Breast epithelium (tissue), 4 donors: Measurements from ENCODE around the gene PIP4K2C. TPM values are rescaled to one million over a fixed set of nuclear protein-coding genes. Genes with fewer than 3 reads are reported as not detected.

Experiments used
- DNase-seq, 2 donors: peaks; one replicate each; pipeline ENCODE4 v3.0.0-alpha.2; 2019; ENCODE audit warnings: low spot score in 2 of 2
- H3K27ac ChIP-seq, 2 donors: fragments of 200-600 bp; sonication (generic) in 1 of 2; one replicate each; pipeline ENCODE4 v1.5.1; 2016 to 2019; ENCODE audit warnings: mild to moderate bottlenecking in 1 of 2
- H3K27me3 ChIP-seq, 2 donors: fragments of 200-600 bp; sonication (generic) in 1 of 2; one replicate each; pipeline versions ENCODE4 v1.5.1 to v1.6.0; 2017 to 2019; ENCODE audit warnings: control low read depth in 1 of 2, mild to moderate bottlenecking in 1 of 2
- H3K36me3 ChIP-seq: fragments of 200-600 bp; one replicate; pipeline ENCODE4 v1.5.1; 2019
- H3K4me1 ChIP-seq, 2 donors: fragments of 200-600 bp; sonication (generic); one replicate each; pipeline ENCODE4 v1.5.1; 2016 to 2019; ENCODE audit warnings: control low read depth in 1 of 2
- H3K4me3 ChIP-seq, 3 donors: fragments of 200-600 bp; sonication (generic); 1 replicate in 2 of 3; 2 replicates in 1 of 3; pipeline ENCODE4 v1.5.1; 2016 to 2019; ENCODE audit warnings: mild to moderate bottlenecking in 3 of 3, moderate library complexity in 2 of 3
- H3K9me3 ChIP-seq, 2 donors: fragments of 200-600 bp; sonication (generic) in 1 of 2; one replicate each; pipeline ENCODE4 v1.5.1; 2016 to 2019; ENCODE audit warnings: control low read depth in 1 of 2
- CTCF ChIP-seq, 3 donors: fragments of 450-650 bp; IDR thresholded peaks; one replicate each; pipeline ENCODE4 v1.5.1; 2016 to 2017; ENCODE audit warnings: antibody characterized with exemption in 3 of 3, mild to moderate bottlenecking in 3 of 3, moderate library complexity in 3 of 3
- POLR2A ChIP-seq: fragments of 450-650 bp; IDR thresholded peaks from one replicate; pipeline ENCODE4 v1.6.1; 2016; ENCODE audit warnings: antibody characterized with exemption, mild to moderate bottlenecking, moderate library complexity
- POLR2AphosphoS5 ChIP-seq, 3 donors: sonication (generic); formaldehyde crosslinking; IDR thresholded peaks; one replicate each; pipeline ENCODE4 v1.6.1; 2017; ENCODE audit warnings: antibody characterized with exemption in 3 of 3
- intact Hi-C: fragments of 100-400 bp; cut with DNase I; formaldehyde crosslinking; loops from one replicate; pipeline ENCODE4 v1.15.1; 2023; ENCODE audit warnings: low total_unique reads
- total RNA-seq, 3 donors: library from RNA; depleted of rRNA; stranded (reverse); fragments of >200 nt; gene quantifications; one replicate each; pipeline ENCODE4 v1.1.0, GENCODE V29; 2016

Gene PIP4K2C
- total RNA-seq, 3 donors from 2014 or later, result 13.8 to 26.9 (median 24.6) TPM

- peak overlapping the region; percentile 57 to 90 (median 77) for H3K4me3 ChIP-seq
- H3K27ac ChIP-seq, result peak overlapping the region; percentile 85 to 96
- no peak for DNase-seq
Observed at GRCh38 chr12:57609781-57610553, 19.0 kb downstream of the PIP4K2C start.

GRCh38 chr12:57610554-57611107 lies 19.6 kb downstream of the PIP4K2C start:
- DNase-seq, result peak; percentile 44 to 61

More at GRCh38 chr12:57609781-57610553, 19.0 kb downstream of the PIP4K2C start:
- no peaks in the 10 kb centered on the region for H3K9me3 ChIP-seq
- TF ChIP-seq POLR2A, result no peak
- no peak for TF ChIP-seq CTCF (IDR thresholded peaks at IDR 0.05)
- TF ChIP-seq POLR2AphosphoS5 (IDR thresholded peaks at IDR 0.05), result no peak
- no peaks in the 10 kb centered on the region for H3K36me3 ChIP-seq
- no peaks in the 10 kb centered on the region for H3K27me3 ChIP-seq
- intact Hi-C loops, result no loop called here
- H3K4me1 ChIP-seq, result no peaks in the 10 kb centered on the region

GRCh38 chr12:57611108-57611826 lies 20.3 kb downstream of the PIP4K2C start, which contains the start of gene ARHGEF25:
Gene ARHGEF25 (plus strand): TSS chr12:57611435. CDS start chr12:57611895, 460 bp downstream.
- peak within 1 kb of the TSS; percentile 85 to 96 for H3K27ac ChIP-seq
- no peaks in the 10 kb centered on the region for H3K36me3 ChIP-seq
- H3K9me3 ChIP-seq, result no peaks in the 10 kb centered on the region
- peak in 1 of 2 donors; percentile 56 for DNase-seq
- no peaks in the 10 kb centered on the region for H3K4me1 ChIP-seq
- TF ChIP-seq POLR2A (peak; percentile 44), POLR2AphosphoS5 (IDR thresholded peaks at IDR 0.05) (peak in 2 of 3 donors; percentile 10 to 14), CTCF (IDR thresholded peaks at IDR 0.05) (no peak)
- intact Hi-C loops, result no loop called here
- H3K27me3 ChIP-seq, result no peaks in the 10 kb centered on the region
- H3K4me3 ChIP-seq, result peak within 1 kb of the TSS; percentile 57 to 90 (median 77)

More at GRCh38 chr12:57610554-57611107, 19.6 kb downstream of the PIP4K2C start:
- no peaks in the 10 kb centered on the region for H3K4me1 ChIP-seq
- peak overlapping the region; percentile 57 to 90 (median 77) for H3K4me3 ChIP-seq
- H3K9me3 ChIP-seq, result no peaks in the 10 kb centered on the region
- TF ChIP-seq POLR2A (no peak), POLR2AphosphoS5 (IDR thresholded peaks at IDR 0.05) (no peak), CTCF (IDR thresholded peaks at IDR 0.05) (no peak)
- intact Hi-C loops, result no loop called here
- no peaks in the 10 kb centered on the region for H3K36me3 ChIP-seq
- H3K27ac ChIP-seq, result peak overlapping the region; percentile 85 to 96
- H3K27me3 ChIP-seq, result no peaks in the 10 kb centered on the region

- H3K36me3 ChIP-seq, result no peaks in the 10 kb centered on the region
- H3K4me1 ChIP-seq, result no peaks in the 10 kb centered on the region
- H3K4me3 ChIP-seq, result peak overlapping the region; percentile 57 to 90 (median 77)
- TF ChIP-seq POLR2AphosphoS5 (IDR thresholded peaks at IDR 0.05) (no peak), POLR2A (no peak), CTCF (IDR thresholded peaks at IDR 0.05) (no peak)
- H3K9me3 ChIP-seq, result no peaks in the 10 kb centered on the region
- intact Hi-C loops, result no loop called here
- DNase-seq, result no peak
- H3K27ac ChIP-seq, result peak overlapping the region; percentile 85 to 96
- H3K27me3 ChIP-seq, result no peaks in the 10 kb centered on the region
Observed at GRCh38 chr12:57611827-57612710, 21.1 kb downstream of the PIP4K2C start.
